ENCODE results near the gene GP5. TPM values are rescaled to one million over a fixed set of nuclear protein-coding genes. Genes with fewer than 3 reads are reported as not detected.

The GP5 gene
- total RNA-seq, 2 experiments from 2014 or later, result 3.3 TPM

GRCh38 chr3:194365526-194365925 is 33.5 kb downstream of the GP5 start:
- CTCF ChIA-PET, result no interaction called here
- no peak for ATAC-seq (ENCODE audit: poor library complexity)

GRCh38 chr3:194364652-194365434 is 34.2 kb downstream of the GP5 start:
- TF ChIP-seq CTCF (IDR thresholded peaks at IDR 0.05), result no peak
- Histone ChIP-seq H3K27ac (ENCODE audit: low read depth in 1 of 2, low read length in 2 of 2) (no peak overlapping the region), H3K4me1 (ENCODE audit: insufficient read depth, low read length) (no peaks in the 10 kb centered on the region), H3K4me3 (ENCODE audit: low read length) (no peak overlapping the region), H3K36me3 (ENCODE audit: insufficient read depth, low read length) (no peaks in the 10 kb centered on the region), H3K9me3 (ENCODE audit: control insufficient read depth in 1 of 2, insufficient read depth in 1 of 2, low read length in 2 of 2) (no peaks in the 10 kb centered on the region), H3K27me3 (ENCODE audit: control insufficient read depth in 1 of 2, insufficient read depth in 2 of 2, low read length in 2 of 2) (peaks cover 0 to 20% of the 10 kb centered on the region in 2 experiments)
- Mint-ChIP-seq H3K4me3 (no peak overlapping the region), H3K36me3 (ENCODE audit: low read depth) (no peaks in the 10 kb centered on the region), H3K27me3 (peaks cover 23% of the 10 kb centered on the region), H3K4me1 (ENCODE audit: low read depth) (no peaks in the 10 kb centered on the region), H3K27ac (no peak overlapping the region), H3K9me3 (no peaks in the 10 kb centered on the region)
- intact Hi-C loops (cut with DNase I, micrococcal nuclease), result no loop called here
- CTCF ChIA-PET, result interaction anchor here (1.6 kb wide), 1 partner anchor 21 kb away, joined by 7 read pairs; no protein-coding TSS in a partner anchor
- ATAC-seq (ENCODE audit: poor library complexity) (no peak), DNase-seq (no peak)
- POLR2A ChIA-PET, result no interaction called here

More at GRCh38 chr3:194365526-194365925, 33.5 kb downstream of the GP5 start:
- no peak for TF ChIP-seq CTCF (IDR thresholded peaks at IDR 0.05)
- intact Hi-C loops (cut with DNase I, micrococcal nuclease), result no loop called here
- H3K27me3 ChIP-seq (ENCODE audit: control insufficient read depth in 1 of 2, insufficient read depth in 2 of 2, low read length in 2 of 2), result peaks cover 4 to 26% of the 10 kb centered on the region in 2 experiments
- no peaks in the 10 kb centered on the region for H3K4me1 Mint-ChIP-seq (ENCODE audit: low read depth)
- no peak for DNase-seq
- POLR2A ChIA-PET, result no interaction called here
- H3K36me3 Mint-ChIP-seq (ENCODE audit: low read depth), result no peaks in the 10 kb centered on the region
- no peak overlapping the region for H3K4me3 Mint-ChIP-seq
- H3K36me3 ChIP-seq (ENCODE audit: insufficient read depth, low read length), result no peaks in the 10 kb centered on the region
- no peaks in the 10 kb centered on the region for H3K4me1 ChIP-seq (ENCODE audit: insufficient read depth, low read length)
- H3K27me3 Mint-ChIP-seq, result peaks cover 30% of the 10 kb centered on the region
- H3K27ac Mint-ChIP-seq, result no peak overlapping the region
- H3K4me3 ChIP-seq (ENCODE audit: low read length), result no peak overlapping the region
- no peaks in the 10 kb centered on the region for H3K9me3 Mint-ChIP-seq
- H3K27ac ChIP-seq (ENCODE audit: low read depth in 1 of 2, low read length in 2 of 2), result no peak overlapping the region
- no peaks in the 10 kb centered on the region for H3K9me3 ChIP-seq (ENCODE audit: control insufficient read depth in 1 of 2, insufficient read depth in 1 of 2, low read length in 2 of 2)

GRCh38 chr3:194364314-194364651 is 34.8 kb downstream of the GP5 start:
- Mint-ChIP-seq H3K27ac (no peak overlapping the region), H3K4me3 (no peak overlapping the region), H3K9me3 (no peaks in the 10 kb centered on the region), H3K36me3 (ENCODE audit: low read depth) (no peaks in the 10 kb centered on the region), H3K27me3 (peaks cover 19% of the 10 kb centered on the region), H3K4me1 (ENCODE audit: low read depth) (no peaks in the 10 kb centered on the region)
- no peak for TF ChIP-seq CTCF (IDR thresholded peaks at IDR 0.05)
- Histone ChIP-seq H3K27ac (ENCODE audit: low read depth in 1 of 2, low read length in 2 of 2) (no peak overlapping the region), H3K9me3 (ENCODE audit: control insufficient read depth in 1 of 2, insufficient read depth in 1 of 2, low read length in 2 of 2) (no peaks in the 10 kb centered on the region), H3K27me3 (ENCODE audit: control insufficient read depth in 1 of 2, insufficient read depth in 2 of 2, low read length in 2 of 2) (peaks cover 0 to 17% of the 10 kb centered on the region in 2 experiments), H3K36me3 (ENCODE audit: insufficient read depth, low read length) (no peaks in the 10 kb centered on the region), H3K4me3 (ENCODE audit: low read length) (no peak overlapping the region), H3K4me1 (ENCODE audit: insufficient read depth, low read length) (no peaks in the 10 kb centered on the region)
- intact Hi-C loops (cut with DNase I, micrococcal nuclease), result no loop called here
- no peak for ATAC-seq (ENCODE audit: poor library complexity)
- ChIA-PET CTCF (interaction anchor here (1.6 kb wide), 1 partner anchor 21 kb away, joined by 7 read pairs; no protein-coding TSS in a partner anchor), POLR2A (no interaction called here)
- no peak for DNase-seq

Data from CD4-positive, alpha-beta T cell (primary cell).